SU-DHL-6 (cell line): ENCODE data around the gene ALX1.

Experiments used
- EZH2phosphoT487 ChIP-seq: fragments of 200-600 bp; sonication (generic), shearing (Covaris generic); conservative IDR thresholded peaks from 2 replicates; pipeline ENCODE4 v1.6.1; 2018; ENCODE audit warnings: mild to moderate bottlenecking, antibody characterized with exemption, low read length, moderate library complexity, mixed read lengths
- TF ChIP-seq, protein P1 (sequence below): fragments of 200-600 bp; sonication (generic); IDR thresholded peaks from one replicate; pipeline ENCODE4 v1.5.1; 2017; ENCODE audit warnings: antibody characterized with exemption, mild to moderate bottlenecking, low read length, moderate library complexity; ENCODE audit not compliant: insufficient read depth, poor library complexity, severe bottlenecking

GRCh38 chr12:85278598-85279448 is 1.2 kb upstream of the ALX1 start:
- TF ChIP-seq, protein P1, sequence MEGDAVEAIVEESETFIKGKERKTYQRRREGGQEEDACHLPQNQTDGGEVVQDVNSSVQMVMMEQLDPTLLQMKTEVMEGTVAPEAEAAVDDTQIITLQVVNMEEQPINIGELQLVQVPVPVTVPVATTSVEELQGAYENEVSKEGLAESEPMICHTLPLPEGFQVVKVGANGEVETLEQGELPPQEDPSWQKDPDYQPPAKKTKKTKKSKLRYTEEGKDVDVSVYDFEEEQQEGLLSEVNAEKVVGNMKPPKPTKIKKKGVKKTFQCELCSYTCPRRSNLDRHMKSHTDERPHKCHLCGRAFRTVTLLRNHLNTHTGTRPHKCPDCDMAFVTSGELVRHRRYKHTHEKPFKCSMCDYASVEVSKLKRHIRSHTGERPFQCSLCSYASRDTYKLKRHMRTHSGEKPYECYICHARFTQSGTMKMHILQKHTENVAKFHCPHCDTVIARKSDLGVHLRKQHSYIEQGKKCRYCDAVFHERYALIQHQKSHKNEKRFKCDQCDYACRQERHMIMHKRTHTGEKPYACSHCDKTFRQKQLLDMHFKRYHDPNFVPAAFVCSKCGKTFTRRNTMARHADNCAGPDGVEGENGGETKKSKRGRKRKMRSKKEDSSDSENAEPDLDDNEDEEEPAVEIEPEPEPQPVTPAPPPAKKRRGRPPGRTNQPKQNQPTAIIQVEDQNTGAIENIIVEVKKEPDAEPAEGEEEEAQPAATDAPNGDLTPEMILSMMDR, result no peak
- no peak for TF ChIP-seq EZH2phosphoT487
